ENCODE data around the gene FNDC8. TPM values are rescaled to one million over a fixed set of nuclear protein-coding genes. Genes with fewer than 3 reads are reported as not detected.

Gene FNDC8
- total RNA-seq, 2 donors from 2014 or later, result not detected

GRCh38 chr17:35162755-35163154 lies 41.3 kb downstream of the FNDC8 start:
- Histone ChIP-seq H3K27ac (no peak overlapping the region), H3K4me1 (no peaks in the 10 kb centered on the region), H3K4me3 (no peak overlapping the region), H3K9me3 (no peaks in the 10 kb centered on the region), H3K36me3 (replicated peaks in 1 of 2; ENCODE audit: insufficient read depth in 1 of 2, low read depth in 2 of 2) (no peaks in the 10 kb centered on the region), H3K27me3 (no peaks in the 10 kb centered on the region)
- no peak for ATAC-seq
- TF ChIP-seq CTCF (IDR thresholded peaks at IDR 0.05) (no peak), POLR2A (IDR thresholded peaks at IDR 0.05) (no peak)
- intact Hi-C loops (cut with DNase I), result loop anchor here (10.0 kb wide), 2 partner anchors 152 to 372 kb away; partner anchors contain the start of gene SLFN12L
- WGBS, 2 donors, result 67 to 72% methylated on average over 4 of the region's 4 CpGs
- DNase-seq, result no peak

- H3K27me3 ChIP-seq, result no peaks in the 10 kb centered on the region
- TF ChIP-seq CTCF (IDR thresholded peaks at IDR 0.05), result no peak
- DNase-seq (no peak), ATAC-seq (no peak)
- no peaks in the 10 kb centered on the region for H3K9me3 ChIP-seq
- no peak overlapping the region for H3K4me3 ChIP-seq
- no peaks in the 10 kb centered on the region for H3K36me3 ChIP-seq (replicated peaks in 1 of 2; ENCODE audit: insufficient read depth in 1 of 2, low read depth in 2 of 2)
- intact Hi-C loops (cut with DNase I), result loop anchor here (10.0 kb wide), 2 partner anchors 151 to 371 kb away; partner anchors contain the start of gene SLFN12L
- no peak overlapping the region for H3K27ac ChIP-seq
- H3K4me1 ChIP-seq, result no peaks in the 10 kb centered on the region
- 91% methylated on average over 7 of the region's 7 CpGs for WGBS, 2 donors
Observed at GRCh38 chr17:35163886-35164285, 42.5 kb downstream of the FNDC8 start.

GRCh38 chr17:35164716-35165115 lies 43.3 kb downstream of the FNDC8 start:
- Histone ChIP-seq H3K4me3 (no peak overlapping the region), H3K36me3 (replicated peaks in 1 of 2; ENCODE audit: insufficient read depth in 1 of 2, low read depth in 2 of 2) (no peaks in the 10 kb centered on the region), H3K4me1 (no peaks in the 10 kb centered on the region), H3K9me3 (no peaks in the 10 kb centered on the region), H3K27me3 (no peaks in the 10 kb centered on the region), H3K27ac (no peak overlapping the region)
- no peak for DNase-seq
- intact Hi-C loops (cut with DNase I), result loop anchor here (10.0 kb wide), 2 partner anchors 150 to 370 kb away; partner anchors contain the start of gene SLFN12L
- WGBS, 2 donors, result 49 to 72% methylated on average over 5 of the region's 5 CpGs
- no peak for ATAC-seq
- TF ChIP-seq POLR2A (IDR thresholded peaks at IDR 0.05), result no peak
- TF ChIP-seq CTCF (IDR thresholded peaks at IDR 0.05), result no peak

- DNase-seq (no peak), ATAC-seq (no peak)
- H3K27me3 ChIP-seq, result no peaks in the 10 kb centered on the region
- no peaks in the 10 kb centered on the region for H3K36me3 ChIP-seq (replicated peaks in 1 of 2; ENCODE audit: insufficient read depth in 1 of 2, low read depth in 2 of 2)
- WGBS, 2 donors, result 52 to 100% methylated on average over 1 to 5 of the region's 5 CpGs
- H3K4me1 ChIP-seq, result peaks cover under 1% of the 10 kb centered on the region
- H3K9me3 ChIP-seq, result no peaks in the 10 kb centered on the region
- no peak overlapping the region for H3K4me3 ChIP-seq
- TF ChIP-seq POLR2A (IDR thresholded peaks at IDR 0.05), result no peak
- no peak for TF ChIP-seq CTCF (IDR thresholded peaks at IDR 0.05)
- intact Hi-C loops (cut with DNase I), result loop anchor here (10.0 kb wide), 2 partner anchors 148 to 368 kb away; partner anchors contain the start of gene SLFN12L
- no peak overlapping the region for H3K27ac ChIP-seq
Observed at GRCh38 chr17:35166526-35166925, 45.1 kb downstream of the FNDC8 start.

GRCh38 chr17:35167046-35167445 lies 45.6 kb downstream of the FNDC8 start:
- intact Hi-C loops (cut with DNase I), result loop anchor here (10.0 kb wide), 2 partner anchors 148 to 368 kb away; partner anchors contain the start of gene SLFN12L
- DNase-seq (no peak), ATAC-seq (no peak)
- H3K36me3 ChIP-seq (replicated peaks in 1 of 2; ENCODE audit: insufficient read depth in 1 of 2, low read depth in 2 of 2), result no peaks in the 10 kb centered on the region
- no peaks in the 10 kb centered on the region for H3K9me3 ChIP-seq
- peaks cover 3% of the 10 kb centered on the region for H3K4me1 ChIP-seq
- H3K27ac ChIP-seq, result no peak overlapping the region
- H3K4me3 ChIP-seq, result no peak overlapping the region
- no peak for TF ChIP-seq CTCF (IDR thresholded peaks at IDR 0.05)
- no peak for TF ChIP-seq POLR2A (IDR thresholded peaks at IDR 0.05)
- WGBS, 2 donors, result 28 to 50% methylated on average over 1 to 3 of the region's 3 CpGs
- no peaks in the 10 kb centered on the region for H3K27me3 ChIP-seq
